Kidney glomerular epithelial cell (primary cell): ENCODE results near the gene MRPL52.

Experiments
- DNase-seq: peaks from one replicate; lab custom pipeline; 2025; lab: John Stamatoyannopoulos, UW

MRPL52 gene

DNA sequence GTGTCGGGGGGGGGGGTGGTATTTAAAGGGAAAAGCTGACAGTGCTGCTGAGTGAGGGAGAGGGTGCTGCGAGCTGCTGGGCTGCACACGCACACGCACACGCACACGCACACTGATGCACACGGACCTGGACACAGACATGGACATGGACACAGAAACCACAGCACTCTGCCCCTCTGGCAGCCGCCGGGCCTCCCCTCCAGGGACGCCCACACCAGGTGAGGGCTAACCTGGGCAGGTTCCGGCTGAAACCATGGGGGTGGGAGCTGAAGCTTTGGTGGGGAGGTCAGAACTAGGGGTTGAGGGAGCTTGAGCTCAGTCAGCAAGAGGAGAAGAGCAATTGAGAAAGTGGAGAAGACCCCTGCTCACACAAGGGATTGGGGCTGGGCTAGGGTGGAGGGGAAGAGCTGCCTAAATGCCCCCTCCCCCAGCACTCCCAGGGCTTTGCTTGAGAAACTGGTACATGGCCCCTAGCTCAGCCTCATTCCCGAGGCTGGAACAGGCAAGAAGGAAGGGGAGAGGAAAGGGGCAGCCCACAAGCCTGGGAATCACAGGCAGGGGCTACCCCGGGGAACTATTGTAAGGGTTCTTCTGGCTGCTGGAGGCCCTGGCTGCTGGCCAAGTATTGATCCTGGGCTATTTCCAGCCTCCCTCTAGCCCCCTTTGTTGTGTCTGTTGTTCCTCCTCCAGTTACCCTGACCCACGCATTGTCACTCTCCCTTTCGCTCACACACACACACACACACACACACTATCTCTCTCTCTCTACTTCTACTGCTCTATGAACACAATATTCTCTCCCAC is 53.7 kb downstream of the MRPL52 start, which contains the start of gene REM2:
REM2 (plus strand) TSS at position 50 of the 804 bp plus-strand sequence; CDS start at position 116, 66 bp downstream.
- no peak for DNase-seq

DNA sequence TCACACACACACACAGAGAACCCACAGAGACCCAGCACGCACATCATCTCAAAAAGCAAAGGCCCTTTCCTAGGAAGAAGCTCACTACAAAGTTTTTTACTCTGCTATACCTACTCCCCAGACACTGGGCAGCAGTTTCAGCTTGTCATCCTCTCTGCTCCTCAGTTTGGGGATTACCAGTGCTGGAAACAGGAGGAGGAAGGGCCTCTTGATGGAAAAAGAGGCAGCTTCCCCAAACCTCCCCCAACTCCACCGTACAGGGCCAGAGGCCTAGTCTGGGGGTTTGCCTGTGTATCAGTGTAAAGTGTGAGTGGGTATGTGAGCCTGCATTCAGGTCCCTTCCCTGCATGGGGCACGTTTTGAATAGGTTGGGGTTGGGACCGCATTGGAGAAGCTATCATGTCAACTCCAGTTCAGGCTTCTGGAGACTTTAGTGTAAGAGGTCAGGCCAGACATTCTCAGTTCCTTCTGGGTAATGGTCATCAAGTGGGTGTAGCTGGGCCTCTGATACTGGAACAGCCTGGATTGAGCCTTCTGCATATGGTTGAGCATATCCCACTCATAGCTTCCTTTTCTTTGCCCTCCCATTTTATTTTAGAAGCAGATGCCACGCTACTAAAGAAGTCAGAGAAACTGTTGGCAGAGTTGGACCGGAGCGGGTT is 54.5 kb downstream of the MRPL52 start:
- no peak for DNase-seq
